NCI-H748 treated with DMSO at 0.1 percent for 48 hours (cell line): ENCODE results near the gene CLSTN2.

ENCODE experiments used
- DNase-seq: peaks from one replicate; lab custom pipeline; 2025; lab: John Stamatoyannopoulos, UW

CLSTN2 gene

GRCh38 chr3:139944256-139944910 is 9.4 kb downstream of the CLSTN2 start:
- no peak for DNase-seq

- DNase-seq: no peak
Observed at GRCh38 chr3:139945386-139945785, 10.4 kb downstream of the CLSTN2 start.

GRCh38 chr3:139945942-139946341 is 11.0 kb downstream of the CLSTN2 start:
- no peak for DNase-seq

GRCh38 chr3:139948467-139948866 is 13.5 kb downstream of the CLSTN2 start:
- no peak for DNase-seq

DNA sequence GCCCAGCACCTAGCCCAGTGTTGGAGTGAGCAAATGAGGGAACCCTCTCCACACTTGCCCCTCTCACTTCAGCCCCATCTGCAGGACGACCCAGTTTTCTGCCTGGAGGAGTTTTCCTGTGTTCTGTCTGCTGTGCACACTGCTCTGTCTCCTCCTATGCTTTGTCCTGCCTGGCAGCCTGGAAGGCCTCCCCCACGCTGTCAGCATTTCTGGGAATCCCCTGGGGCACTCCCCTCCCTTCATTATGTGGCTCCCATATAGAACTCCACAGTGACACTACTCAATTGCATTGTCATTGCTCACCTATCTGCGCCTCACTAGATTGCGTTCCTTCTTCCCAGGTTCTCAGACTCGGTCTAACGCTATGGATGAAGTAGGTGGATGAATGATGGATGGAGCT is 13.9 kb downstream of the CLSTN2 start:
- DNase-seq: no peak

DNA sequence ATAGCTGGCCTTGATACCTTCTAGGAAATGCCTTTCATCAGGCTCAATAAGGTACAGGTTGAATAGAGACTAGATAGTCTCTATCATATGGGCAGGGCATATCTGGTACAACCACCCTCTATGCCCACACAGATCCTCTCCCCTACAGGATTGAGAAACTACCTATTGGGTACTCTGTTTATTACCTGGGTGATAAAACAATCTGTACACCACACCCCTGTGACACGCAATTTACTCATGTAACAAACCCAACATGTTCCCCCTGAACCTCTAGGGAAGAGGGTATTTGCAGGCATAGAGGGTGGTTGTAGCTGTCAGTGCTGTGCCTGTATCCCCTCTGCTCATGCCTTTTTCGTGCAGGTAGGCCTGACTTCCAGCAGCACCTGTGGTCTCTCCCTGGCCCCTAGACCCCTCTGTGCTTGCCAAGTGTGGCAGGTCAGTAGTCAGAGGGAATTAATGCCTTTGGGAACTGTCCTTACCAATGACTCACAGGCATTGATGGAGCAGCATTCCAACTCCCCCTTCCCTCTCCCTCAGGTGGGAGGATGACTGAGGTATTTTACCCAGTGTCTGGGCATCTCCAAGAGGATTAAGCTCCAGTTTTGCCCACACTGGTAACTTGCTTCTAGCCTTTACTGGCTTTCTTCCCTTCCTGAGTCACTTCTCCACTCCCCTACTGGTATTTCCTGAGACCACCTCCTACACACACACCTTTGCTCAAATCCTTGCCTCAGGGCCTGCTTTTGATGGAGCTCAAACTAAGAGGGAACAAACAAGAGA is 18.3 kb downstream of the CLSTN2 start:
- DNase-seq: no peak

GRCh38 chr3:139954146-139954860 is 19.3 kb downstream of the CLSTN2 start:
- no peak for DNase-seq

DNA sequence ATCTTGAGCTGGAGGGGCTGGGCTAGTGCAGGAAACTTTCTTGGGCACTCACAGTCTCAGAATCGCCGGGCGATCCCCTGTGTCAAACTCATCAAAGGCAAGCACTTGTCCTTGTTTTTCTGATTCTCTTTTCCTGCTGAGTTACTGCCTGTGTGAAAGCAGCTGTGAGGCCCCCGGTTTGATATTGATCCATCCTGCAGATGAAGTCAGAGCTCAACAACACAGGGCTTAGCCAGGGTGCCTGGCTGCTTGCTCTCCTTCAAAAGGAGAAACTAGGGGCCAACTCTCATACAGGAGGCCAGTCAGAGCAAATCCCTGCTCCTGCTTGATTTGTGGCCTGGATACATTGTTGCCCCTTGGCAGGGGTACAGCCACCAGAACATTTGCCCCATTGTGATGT is 22.9 kb downstream of the CLSTN2 start:
- DNase-seq: no peak

DNA sequence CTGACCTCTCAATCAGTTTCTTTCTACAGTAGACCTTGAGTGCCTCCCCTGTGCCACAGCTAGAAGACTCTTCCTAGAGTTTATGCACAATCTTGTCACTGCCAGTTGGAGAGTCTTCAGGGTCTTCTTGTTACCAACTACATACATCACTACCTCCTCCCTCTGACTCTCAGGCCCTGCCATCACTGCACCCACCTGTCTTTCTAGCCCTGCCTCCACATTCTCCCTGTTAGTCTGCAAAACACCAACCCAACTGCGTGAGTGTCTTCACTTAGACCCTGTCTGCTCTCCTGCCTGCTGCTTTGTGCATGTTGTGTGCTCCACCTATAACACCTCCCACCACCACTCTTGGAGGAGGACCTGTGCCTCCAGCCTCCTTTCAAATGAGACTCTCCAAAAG is 34.4 kb downstream of the CLSTN2 start:
- no peak for DNase-seq

GRCh38 chr3:139970526-139970925 is 35.5 kb downstream of the CLSTN2 start:
- DNase-seq: no peak

GRCh38 chr3:139974809-139975425 is 39.9 kb downstream of the CLSTN2 start:
- no peak for DNase-seq

DNA sequence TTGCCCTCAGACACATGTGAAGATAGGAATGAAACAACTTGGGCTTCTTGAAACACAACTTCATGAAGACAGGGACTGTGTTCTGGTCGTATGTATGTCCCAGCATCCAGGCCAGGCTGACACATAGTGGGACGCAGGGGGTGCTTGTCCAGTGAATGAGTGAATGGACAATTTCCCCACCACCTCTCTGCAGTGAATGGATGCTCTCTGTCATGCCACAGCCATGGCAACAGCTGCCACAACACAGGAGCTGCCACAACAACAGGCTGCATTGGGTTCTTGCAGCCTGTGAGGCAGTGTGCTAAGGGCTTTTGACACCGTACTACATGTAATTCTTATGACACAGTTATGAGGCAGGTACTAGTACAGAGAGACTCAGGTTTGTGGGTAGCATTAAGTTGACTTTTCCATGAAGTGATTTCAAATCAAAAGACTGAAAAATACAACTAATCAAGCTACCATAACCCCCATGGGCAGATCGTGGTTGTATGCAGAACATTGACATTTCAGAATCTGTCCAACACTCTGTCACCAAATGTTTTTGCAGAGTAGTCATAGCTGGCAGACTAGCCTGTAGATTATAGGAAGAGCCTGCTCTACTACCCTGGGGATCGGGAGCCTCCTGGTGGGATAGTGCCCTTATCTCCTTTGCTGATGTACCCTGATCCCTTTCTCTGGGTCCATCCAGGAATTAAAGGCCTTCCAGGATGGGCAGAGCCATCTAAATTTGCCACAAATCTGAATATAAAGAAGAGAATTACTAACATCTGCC is 40.8 kb downstream of the CLSTN2 start:
- no peak for DNase-seq

DNA sequence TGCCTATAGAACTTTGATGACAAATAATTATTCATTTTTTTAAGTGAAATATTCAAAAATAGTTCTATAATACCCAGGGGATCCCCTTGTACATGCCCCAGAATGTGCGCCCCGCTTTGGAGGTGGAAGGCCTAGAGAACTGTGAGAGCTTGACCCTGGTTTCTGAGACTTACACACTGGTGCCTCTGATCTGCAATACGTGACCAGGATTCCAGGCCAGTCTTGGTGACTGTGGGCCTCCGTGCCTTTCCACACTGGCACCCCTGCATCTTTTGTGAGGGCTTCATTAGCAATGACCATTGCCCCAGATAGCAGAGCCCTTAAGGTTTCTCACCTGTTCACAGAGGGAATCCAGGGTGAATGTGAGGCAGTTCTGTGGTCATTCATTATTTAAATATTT is 44.0 kb downstream of the CLSTN2 start:
- DNase-seq: no peak

DNA sequence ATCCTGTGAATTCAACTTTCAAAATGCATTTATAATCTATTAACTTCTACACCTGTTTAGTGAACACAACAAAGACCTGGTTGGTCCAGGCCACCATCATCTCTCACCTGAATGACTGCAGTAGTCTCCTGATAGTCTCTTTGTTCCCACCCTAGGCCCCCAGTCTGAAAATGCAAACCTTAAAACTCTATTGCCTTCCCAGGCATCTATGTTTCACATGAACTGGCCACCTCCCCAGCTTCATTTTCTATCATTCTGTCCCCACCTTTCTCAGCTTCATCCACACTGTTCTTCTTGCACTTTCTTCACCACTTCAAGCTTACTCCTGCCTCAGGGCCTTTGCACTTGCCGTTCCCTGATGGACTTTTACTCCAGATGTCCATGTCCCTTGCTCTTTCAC is 45.0 kb downstream of the CLSTN2 start:
- DNase-seq: no peak

DNA sequence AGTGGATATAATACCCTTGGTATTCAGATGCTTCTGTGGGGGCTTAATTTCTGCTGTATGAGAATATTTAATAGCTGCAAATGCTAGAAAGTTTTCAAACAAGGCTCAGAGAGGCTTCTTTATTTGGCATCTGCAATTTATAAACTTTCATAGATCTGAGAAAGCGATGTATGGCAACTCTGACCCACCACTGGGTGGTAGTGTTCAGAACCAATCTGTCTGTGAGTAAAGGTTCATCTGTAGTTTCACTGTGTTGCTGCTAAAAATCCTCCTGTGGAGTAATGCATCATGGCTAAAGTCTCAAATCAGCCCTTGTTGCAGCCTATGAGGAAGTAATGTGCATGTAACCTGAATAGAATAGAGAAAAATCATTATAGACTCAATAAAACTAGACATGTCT is 47.4 kb downstream of the CLSTN2 start:
- DNase-seq: no peak

DNA sequence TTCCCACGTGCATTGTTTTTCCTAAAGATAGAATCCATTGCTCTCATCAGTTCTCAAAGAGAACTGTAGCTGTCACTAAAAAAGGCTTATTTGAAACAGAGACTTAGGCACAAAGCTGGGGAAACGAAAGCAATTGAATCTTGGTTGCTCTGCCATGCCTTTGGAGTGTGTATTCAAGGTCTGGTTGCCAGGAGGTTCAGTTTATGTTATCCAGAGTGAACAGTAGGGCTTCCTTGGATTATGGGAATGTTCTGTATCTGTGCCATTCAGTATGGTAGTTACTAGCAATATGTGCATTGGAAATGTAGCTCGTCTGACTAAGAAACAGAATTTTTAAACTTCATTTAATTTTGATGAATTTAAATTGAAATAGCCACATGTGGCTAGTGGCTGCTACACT is 50.6 kb downstream of the CLSTN2 start:
- DNase-seq: no peak

- no peak for DNase-seq
Observed at GRCh38 chr3:139987908-139988307, 52.9 kb downstream of the CLSTN2 start.

GRCh38 chr3:139988472-139989156 is 53.6 kb downstream of the CLSTN2 start:
- DNase-seq: no peak

DNA sequence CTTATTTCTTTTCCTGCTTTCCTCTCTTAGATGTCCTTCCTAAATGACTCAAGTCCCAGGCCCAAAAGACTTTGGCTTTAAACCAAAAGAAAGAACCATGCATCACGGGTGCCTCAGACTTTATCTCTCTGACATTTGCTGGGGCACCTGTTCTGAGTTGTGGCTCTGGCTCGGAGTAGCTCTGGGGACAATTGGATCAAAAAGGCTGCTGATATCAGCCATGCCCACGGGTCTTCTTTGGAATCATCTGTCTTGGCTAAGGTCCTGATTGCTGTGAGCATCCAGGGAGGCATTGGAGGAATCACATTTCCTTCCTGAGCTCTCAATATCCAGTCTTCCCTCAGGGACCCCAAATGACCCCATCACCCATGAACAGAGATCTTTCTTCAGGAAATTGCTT is 59.9 kb downstream of the CLSTN2 start:
- DNase-seq: no peak

GRCh38 chr3:140004271-140004670 is 69.3 kb downstream of the CLSTN2 start:
- no peak for DNase-seq

GRCh38 chr3:140006331-140006730 is 71.3 kb downstream of the CLSTN2 start:
- no peak for DNase-seq
